ENCODE data around the gene TTC23. TPM values are rescaled to one million over a fixed set of nuclear protein-coding genes. Genes with fewer than 3 reads are reported as not detected.

The TTC23 gene
- total RNA-seq, 2 donors from 2014 or later: 0.67 to 2.5 TPM

DNA sequence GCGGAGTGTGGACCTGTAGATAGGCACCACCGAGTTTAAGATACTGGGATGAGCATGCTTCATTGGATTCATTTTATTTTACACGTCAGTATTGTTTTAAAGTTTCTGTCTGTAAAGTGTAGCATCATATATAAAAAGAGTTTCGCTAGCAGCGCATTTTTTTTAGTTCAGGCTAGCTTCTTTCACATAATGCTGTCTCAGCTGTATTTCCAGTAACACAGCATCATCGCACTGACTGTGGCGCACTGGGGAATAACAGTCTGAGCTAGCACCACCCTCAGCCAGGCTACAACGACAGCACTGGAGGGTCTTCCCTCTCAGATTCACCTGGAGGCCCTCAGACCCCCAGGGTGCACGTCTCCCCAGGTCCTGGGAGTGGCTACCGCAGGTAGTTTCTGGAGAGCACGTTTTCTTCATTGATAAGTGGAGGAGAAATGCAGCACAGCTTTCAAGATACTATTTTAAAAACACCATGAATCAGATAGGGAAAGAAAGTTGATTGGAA, 115.0 kb downstream of the TTC23 start:
- H3K27me3 Mint-ChIP-seq: no peaks in the 10 kb centered on the region
- H3K4me1 Mint-ChIP-seq: no peaks in the 10 kb centered on the region
- no peak for ATAC-seq (replicated peaks)
- no peak overlapping the region for H3K27ac Mint-ChIP-seq
- no peaks in the 10 kb centered on the region for H3K9me3 Mint-ChIP-seq
- H3K36me3 Mint-ChIP-seq (ENCODE audit: low read depth): no peaks in the 10 kb centered on the region
- no peak overlapping the region for H3K4me3 Mint-ChIP-seq

DNA sequence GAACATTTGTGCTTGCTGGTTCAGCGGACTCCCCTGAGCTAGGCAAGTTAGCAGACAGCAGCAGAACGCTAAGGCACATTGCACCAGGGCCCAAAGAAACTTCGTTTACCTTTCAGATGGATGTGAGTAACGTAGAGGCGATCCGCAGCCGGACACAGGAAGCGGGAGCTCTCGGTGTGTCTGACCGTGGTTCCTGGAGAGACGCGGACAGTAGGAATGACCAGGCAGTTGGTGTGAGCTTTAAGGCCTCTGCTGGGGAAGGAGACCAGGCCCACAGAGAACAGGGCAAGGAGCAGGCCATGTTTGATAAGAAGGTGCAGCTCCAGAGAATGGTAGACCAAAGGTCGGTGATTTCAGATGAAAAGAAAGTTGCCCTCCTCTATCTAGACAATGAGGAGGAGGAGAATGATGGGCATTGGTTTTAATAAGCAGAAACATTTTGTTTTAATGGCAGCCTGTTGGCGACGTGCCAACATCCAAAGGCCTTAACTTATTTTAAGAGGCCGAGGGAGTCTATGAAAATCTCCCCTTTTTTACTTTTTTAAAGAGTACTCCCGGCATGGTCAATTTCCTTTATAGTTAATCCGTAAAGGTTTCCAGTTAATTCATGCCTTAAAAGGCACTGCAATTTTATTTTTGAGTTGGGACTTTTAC, 116.6 kb downstream of the TTC23 start:
- no peak for ATAC-seq (replicated peaks)
- Mint-ChIP-seq H3K4me3 (no peak overlapping the region), H3K36me3 (ENCODE audit: low read depth) (no peaks in the 10 kb centered on the region), H3K27me3 (no peaks in the 10 kb centered on the region), H3K27ac (no peak overlapping the region), H3K4me1 (no peaks in the 10 kb centered on the region), H3K9me3 (no peaks in the 10 kb centered on the region)

DNA sequence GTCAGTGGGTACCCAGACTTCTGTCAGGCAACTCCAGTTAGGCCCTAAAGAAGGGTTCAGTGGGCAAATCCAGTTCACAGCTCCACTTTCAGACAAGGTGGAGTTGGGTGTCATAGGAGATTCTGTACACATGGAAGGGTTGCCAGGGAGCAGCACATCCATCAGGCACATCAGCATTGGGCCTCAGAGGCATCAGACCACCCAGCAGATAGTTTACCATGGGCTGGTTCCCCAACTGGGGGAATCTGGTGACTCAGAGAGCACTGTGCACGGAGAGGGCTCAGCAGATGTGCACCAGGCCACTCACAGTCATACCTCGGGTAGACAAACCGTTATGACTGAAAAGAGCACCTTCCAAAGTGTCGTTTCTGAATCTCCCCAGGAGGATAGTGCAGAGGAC, 117.3 kb downstream of the TTC23 start:
- Mint-ChIP-seq H3K4me1 (no peaks in the 10 kb centered on the region), H3K36me3 (ENCODE audit: low read depth) (no peaks in the 10 kb centered on the region), H3K27me3 (no peaks in the 10 kb centered on the region), H3K4me3 (no peak overlapping the region), H3K9me3 (no peaks in the 10 kb centered on the region), H3K27ac (no peak overlapping the region)
- no peak for ATAC-seq (replicated peaks)

DNA sequence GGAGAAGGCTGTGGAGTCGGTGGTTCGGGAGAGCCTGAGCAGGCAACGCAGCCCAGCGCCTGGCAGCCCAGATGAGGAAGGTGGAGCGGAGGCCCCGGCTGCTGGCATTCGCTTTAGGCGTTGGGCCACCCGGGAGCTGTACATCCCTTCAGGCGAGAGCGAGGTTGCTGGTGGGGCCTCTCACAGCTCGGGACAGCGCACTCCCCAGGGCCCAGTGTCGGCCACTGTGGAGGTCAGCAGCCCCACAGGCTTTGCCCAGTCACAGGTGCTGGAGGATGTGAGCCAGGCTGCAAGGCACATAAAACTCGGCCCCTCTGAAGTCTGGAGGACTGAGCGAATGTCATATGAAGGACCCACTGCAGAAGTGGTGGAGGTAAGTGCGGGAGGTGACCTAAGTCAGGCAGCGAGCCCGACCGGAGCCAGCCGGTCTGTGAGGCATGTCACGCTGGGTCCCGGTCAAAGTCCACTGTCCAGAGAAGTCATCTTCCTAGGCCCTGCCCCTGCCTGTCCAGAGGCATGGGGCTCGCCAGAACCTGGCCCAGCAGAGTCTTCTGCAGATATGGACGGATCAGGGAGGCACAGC, 117.8 kb downstream of the TTC23 start:
- Mint-ChIP-seq H3K27ac (no peak overlapping the region), H3K4me3 (no peak overlapping the region), H3K27me3 (peaks cover 2% of the 10 kb centered on the region), H3K36me3 (ENCODE audit: low read depth) (no peaks in the 10 kb centered on the region), H3K4me1 (no peaks in the 10 kb centered on the region), H3K9me3 (no peaks in the 10 kb centered on the region)
- ATAC-seq (replicated peaks): no peak

DNA sequence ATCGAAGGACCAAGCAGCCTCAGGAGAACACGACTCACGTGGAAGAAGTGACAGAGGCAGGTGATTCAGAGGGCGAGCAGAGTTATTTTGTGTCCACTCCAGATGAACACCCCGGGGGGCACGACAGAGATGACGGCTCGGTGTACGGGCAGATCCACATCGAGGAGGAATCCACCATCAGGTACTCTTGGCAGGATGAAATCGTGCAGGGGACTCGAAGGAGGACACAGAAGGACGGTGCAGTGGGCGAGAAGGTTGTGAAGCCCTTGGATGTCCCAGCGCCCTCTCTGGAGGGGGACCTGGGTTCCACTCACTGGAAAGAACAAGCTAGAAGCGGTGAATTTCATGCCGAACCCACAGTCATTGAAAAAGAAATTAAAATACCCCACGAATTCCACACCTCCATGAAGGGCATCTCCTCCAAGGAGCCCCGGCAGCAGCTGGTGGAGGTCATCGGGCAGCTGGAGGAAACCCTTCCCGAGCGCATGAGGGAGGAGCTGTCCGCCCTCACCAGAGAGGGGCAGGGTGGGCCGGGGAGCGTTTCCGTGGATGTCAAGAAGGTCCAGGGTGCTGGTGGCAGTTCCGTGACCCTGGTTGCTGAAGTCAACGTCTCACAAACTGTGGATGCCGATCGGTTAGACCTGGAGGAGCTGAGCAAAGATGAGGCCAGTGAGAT, 118.5 kb downstream of the TTC23 start:
- Mint-ChIP-seq H3K4me3 (no peak overlapping the region), H3K9me3 (no peaks in the 10 kb centered on the region), H3K36me3 (ENCODE audit: low read depth) (no peaks in the 10 kb centered on the region), H3K27me3 (peaks cover 3% of the 10 kb centered on the region), H3K4me1 (no peaks in the 10 kb centered on the region), H3K27ac (no peak overlapping the region)
- no peak for ATAC-seq (replicated peaks)

DNA sequence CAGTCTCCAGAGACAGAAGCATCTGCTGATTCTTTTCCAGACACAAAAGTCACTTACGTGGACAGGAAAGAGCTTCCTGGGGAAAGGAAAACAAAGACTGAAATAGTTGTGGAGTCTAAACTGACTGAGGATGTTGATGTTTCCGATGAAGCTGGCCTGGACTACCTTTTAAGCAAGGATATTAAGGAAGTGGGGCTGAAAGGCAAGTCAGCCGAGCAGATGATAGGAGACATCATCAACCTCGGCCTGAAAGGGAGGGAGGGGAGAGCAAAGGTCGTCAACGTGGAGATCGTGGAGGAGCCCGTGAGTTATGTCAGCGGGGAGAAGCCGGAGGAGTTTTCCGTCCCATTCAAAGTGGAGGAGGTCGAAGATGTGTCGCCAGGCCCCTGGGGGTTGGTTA, 119.1 kb downstream of the TTC23 start:
- Mint-ChIP-seq H3K4me3 (no peak overlapping the region), H3K27me3 (peaks cover 3% of the 10 kb centered on the region), H3K36me3 (ENCODE audit: low read depth) (no peaks in the 10 kb centered on the region), H3K4me1 (no peaks in the 10 kb centered on the region), H3K27ac (no peak overlapping the region), H3K9me3 (no peaks in the 10 kb centered on the region)
- no peak for ATAC-seq (replicated peaks)

DNA sequence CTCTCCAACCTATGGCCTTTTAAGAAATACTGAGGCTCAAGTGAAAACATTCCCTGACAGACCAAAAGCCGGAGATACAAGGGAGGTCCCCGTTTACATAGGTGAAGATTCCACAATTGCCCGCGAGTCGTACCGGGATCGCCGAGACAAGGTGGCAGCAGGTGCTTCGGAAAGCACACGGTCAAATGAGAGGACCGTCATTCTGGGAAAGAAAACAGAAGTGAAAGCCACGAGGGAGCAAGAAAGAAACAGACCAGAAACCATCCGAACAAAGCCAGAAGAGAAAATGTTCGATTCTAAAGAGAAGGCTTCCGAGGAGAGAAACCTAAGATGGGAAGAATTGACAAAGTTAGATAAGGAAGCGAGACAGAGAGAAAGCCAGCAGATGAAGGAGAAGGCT, 119.7 kb downstream of the TTC23 start:
- Mint-ChIP-seq H3K27me3 (peaks cover 3% of the 10 kb centered on the region), H3K4me3 (no peak overlapping the region), H3K27ac (no peak overlapping the region), H3K4me1 (no peaks in the 10 kb centered on the region), H3K9me3 (no peaks in the 10 kb centered on the region), H3K36me3 (ENCODE audit: low read depth) (no peaks in the 10 kb centered on the region)
- no peak for ATAC-seq (replicated peaks)

DNA sequence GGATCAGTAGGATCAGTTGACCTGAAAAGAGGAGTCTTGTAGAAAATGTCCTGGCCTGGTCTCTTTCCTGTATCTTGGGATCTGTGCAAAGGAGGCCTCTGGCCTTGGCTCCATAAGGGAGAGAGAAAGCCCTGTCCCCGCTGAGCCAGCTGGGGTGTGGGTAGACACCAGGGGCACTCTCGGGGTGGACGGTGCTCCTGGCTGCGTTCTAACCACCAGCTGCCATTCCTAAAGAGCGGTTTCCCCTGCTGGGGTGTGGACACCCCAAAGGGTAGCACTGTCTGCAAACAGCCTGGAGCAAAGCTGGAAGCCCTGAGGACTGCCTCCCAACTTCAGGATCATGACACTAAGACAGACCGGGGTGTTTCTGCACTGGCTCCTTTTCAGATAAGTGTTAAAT, 121.0 kb downstream of the TTC23 start:
- Mint-ChIP-seq H3K36me3 (ENCODE audit: low read depth) (no peaks in the 10 kb centered on the region), H3K27ac (no peak overlapping the region), H3K4me1 (no peaks in the 10 kb centered on the region), H3K27me3 (peaks cover 3% of the 10 kb centered on the region), H3K4me3 (no peak overlapping the region), H3K9me3 (no peaks in the 10 kb centered on the region)
- no peak for ATAC-seq (replicated peaks)

DNA sequence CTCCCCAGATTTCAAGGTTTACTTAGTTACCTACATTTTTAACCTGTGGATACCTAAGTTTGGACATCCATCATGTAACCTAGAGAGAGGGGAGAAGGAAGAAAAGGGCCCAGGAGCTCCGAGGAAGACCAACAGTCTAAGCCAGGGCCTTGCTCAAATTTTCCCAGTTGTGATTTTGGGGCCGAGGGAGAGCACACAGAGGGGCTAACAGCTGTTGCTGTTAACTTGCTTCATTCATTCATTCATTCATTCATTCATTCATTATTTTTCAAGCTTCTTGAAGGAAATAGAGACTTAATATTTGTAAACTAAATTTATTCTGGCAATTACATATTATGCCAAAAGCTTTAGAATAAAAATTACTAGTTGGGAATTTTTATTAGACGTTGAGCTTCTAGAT, 121.6 kb downstream of the TTC23 start:
- Mint-ChIP-seq H3K4me3 (no peak overlapping the region), H3K9me3 (no peaks in the 10 kb centered on the region), H3K27me3 (peaks cover 3% of the 10 kb centered on the region), H3K36me3 (ENCODE audit: low read depth) (no peaks in the 10 kb centered on the region), H3K4me1 (no peaks in the 10 kb centered on the region), H3K27ac (no peak overlapping the region)
- ATAC-seq (replicated peaks): no peak

DNA sequence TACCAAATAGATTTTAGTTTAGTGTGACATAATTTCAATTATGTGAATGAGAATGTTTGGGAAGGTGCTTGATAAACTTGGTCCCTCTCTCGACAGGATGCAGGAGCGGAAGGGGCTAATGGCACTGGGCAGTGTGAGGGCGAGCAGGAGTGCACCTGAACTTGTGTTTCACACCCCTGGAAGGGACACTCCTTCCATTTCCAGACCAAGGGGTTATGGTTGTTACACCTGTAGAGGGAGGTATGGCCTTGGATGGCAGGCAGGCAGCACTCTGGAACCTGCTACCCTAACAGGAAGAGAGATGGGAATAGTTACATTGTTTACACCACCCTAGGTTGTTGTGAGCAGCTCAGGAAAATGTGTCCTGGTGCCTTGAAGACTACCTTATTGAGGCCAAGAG, 122.5 kb downstream of the TTC23 start:
- H3K4me1 Mint-ChIP-seq: no peaks in the 10 kb centered on the region
- no peaks in the 10 kb centered on the region for H3K9me3 Mint-ChIP-seq
- H3K27ac Mint-ChIP-seq: no peak overlapping the region
- H3K4me3 Mint-ChIP-seq: no peak overlapping the region
- H3K36me3 Mint-ChIP-seq (ENCODE audit: low read depth): no peaks in the 10 kb centered on the region
- ATAC-seq (replicated peaks): no peak
- H3K27me3 Mint-ChIP-seq: peaks cover 3% of the 10 kb centered on the region

DNA sequence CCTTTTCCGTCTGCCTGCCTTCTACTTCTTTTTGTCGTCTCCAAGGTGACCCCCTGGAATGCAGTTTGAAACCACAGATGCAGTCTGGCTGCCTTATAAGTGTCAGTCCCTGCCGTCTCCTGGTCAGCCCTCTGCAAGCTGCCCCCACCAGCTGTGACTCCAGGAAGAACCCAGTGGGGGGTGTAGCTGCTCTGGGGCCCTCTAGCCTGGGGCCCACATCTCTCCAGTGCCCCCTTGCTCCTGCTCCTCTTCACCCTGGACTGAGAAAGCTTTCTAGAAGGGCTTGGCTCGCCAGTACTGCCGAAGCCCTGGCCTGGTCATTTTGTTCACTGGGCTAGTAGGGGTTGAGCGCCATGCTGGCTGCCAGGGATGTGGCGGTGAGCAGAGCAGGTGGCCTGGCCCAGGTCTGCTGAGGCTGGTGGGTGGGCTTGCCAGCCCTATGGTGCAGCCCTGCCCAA, 123.2 kb downstream of the TTC23 start:
- Mint-ChIP-seq H3K27me3 (peaks cover 3% of the 10 kb centered on the region), H3K36me3 (ENCODE audit: low read depth) (no peaks in the 10 kb centered on the region), H3K27ac (no peak overlapping the region), H3K4me3 (no peak overlapping the region), H3K4me1 (no peaks in the 10 kb centered on the region), H3K9me3 (no peaks in the 10 kb centered on the region)
- ATAC-seq (replicated peaks): no peak

DNA sequence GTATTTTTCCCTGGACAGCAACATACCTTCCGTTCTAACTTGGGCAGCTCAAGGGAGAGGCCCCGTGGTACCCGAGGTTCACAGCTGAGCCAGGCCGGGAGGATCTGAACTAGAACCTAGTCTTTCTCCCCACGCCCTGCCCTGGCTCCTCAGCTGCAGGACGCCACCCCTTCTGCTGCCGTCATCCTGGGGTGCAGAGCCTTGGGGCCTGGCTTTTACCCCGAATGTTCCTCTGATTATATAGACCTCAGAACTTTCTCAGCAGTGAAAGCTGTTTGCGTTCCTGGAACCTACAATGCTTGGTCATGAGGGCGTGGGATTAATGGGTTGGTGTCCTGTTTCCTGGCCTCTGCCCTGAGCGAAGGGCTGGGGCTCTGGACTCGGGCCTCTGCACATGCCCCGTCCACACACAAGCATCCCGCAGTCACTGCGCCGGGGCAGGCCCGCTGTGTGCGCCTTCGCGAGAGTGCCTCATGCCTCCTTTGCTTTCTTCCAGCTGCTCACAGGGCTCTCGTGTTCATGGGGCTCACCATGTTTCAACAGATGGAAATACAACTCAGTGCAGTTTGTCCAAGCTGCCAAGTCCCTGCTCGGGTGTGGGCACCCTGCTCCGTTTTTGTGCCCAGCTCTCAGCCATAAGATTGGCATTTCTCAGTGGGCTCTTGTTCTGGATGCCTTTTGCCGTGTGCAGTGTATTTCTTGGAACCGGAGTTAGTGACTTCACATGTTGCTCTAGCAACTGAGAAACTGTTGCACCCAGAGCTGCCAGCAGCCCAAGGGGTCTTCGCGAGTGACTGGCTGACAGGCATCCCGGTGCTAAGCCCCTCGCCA, 124.1 kb downstream of the TTC23 start:
- Mint-ChIP-seq H3K9me3 (no peaks in the 10 kb centered on the region), H3K4me3 (no peak overlapping the region), H3K4me1 (no peaks in the 10 kb centered on the region), H3K27me3 (peaks cover 3% of the 10 kb centered on the region), H3K36me3 (ENCODE audit: low read depth) (no peaks in the 10 kb centered on the region), H3K27ac (no peak overlapping the region)
- no peak for ATAC-seq (replicated peaks)

DNA sequence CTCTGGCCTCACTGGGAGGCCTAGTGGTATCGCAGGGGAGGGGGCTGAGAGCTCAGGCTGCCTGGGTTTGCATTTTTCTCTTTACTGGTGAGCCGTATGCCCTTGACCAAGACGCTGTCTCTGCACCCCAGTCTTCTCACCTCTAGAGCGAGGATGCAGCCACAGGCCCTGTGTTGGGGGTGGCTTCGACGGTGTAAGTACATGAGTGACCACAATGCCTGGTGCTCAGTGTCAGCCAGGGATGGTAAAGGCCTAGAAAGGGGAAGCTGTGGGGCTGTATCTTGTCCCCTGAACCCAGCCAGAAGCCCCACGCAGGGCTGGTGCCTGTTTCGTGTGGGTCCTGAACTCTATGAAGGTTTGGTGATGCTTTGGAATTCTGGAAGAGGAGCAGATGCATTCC, 124.7 kb downstream of the TTC23 start:
- ATAC-seq (replicated peaks): no peak
- Mint-ChIP-seq H3K36me3 (ENCODE audit: low read depth) (no peaks in the 10 kb centered on the region), H3K4me1 (no peaks in the 10 kb centered on the region), H3K9me3 (no peaks in the 10 kb centered on the region), H3K4me3 (no peak overlapping the region), H3K27ac (no peak overlapping the region), H3K27me3 (peaks cover 3% of the 10 kb centered on the region)

DNA sequence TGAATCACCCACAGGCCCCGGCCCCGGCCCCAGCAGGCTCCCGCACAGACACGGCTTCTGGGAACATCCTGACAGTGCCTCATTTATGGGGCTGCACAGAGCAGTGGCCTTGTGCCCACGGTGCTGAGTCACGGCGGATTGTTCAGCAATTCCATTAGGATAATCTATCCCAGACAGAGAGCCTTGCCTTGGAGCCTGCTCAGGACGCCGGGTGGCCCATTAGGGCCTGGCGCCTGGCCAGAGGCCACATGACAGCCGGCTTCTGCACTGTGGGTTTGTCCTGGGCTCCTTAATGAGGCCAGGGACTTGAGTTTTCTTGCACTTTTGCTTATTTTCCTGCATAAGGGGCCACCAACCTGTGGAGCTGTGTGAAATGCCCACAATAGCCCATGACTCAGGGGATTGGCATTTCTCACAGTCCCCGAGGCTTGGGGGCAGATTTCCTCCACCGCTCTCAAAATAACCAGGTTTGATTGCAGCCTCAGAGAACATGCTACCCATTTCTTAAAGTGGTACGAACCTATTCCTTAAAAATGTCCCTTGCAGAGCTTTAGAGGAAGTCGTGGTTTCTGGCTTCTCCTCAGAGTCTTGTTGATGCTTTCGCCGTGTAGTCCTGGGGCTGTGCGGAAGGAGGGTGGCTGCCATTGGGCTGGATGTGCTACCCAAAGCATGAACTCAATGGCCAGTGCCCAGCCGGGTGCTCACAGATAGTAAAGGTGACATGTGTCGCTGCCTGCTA, 125.5 kb downstream of the TTC23 start:
- H3K4me3 Mint-ChIP-seq: no peak overlapping the region
- H3K27ac Mint-ChIP-seq: no peak overlapping the region
- peaks cover 3% of the 10 kb centered on the region for H3K27me3 Mint-ChIP-seq
- ATAC-seq (replicated peaks): no peak
- no peaks in the 10 kb centered on the region for H3K4me1 Mint-ChIP-seq
- no peaks in the 10 kb centered on the region for H3K36me3 Mint-ChIP-seq (ENCODE audit: low read depth)
- no peaks in the 10 kb centered on the region for H3K9me3 Mint-ChIP-seq
